Measurements from ENCODE around the gene PAX2. TPM values are rescaled to one million over a fixed set of nuclear protein-coding genes. Genes with fewer than 3 reads are reported as not detected.

The PAX2 gene
- total RNA-seq, 1 donor from 2014 or later, result 4.4 TPM

GRCh38 chr10:100803908-100804307, 58.5 kb downstream of the PAX2 start:
- DNase-seq (ENCODE audit: extremely low spot score, unreplicated experiment), result no peak
- H3K4me3 Mint-ChIP-seq, result no peak overlapping the region
- peaks cover 37% of the 10 kb centered on the region for H3K4me1 Mint-ChIP-seq (ENCODE audit: unreplicated experiment)
- H3K27me3 Mint-ChIP-seq, result peaks cover 79% of the 10 kb centered on the region
- H3K27ac Mint-ChIP-seq, result no peak overlapping the region
- no peaks in the 10 kb centered on the region for H3K36me3 Mint-ChIP-seq
- no peaks in the 10 kb centered on the region for H3K9me3 Mint-ChIP-seq
- no peak for TF ChIP-seq CTCF (conservative IDR thresholded peaks at IDR 0.05)

- Mint-ChIP-seq H3K4me1 (ENCODE audit: unreplicated experiment) (peaks cover 32% of the 10 kb centered on the region), H3K36me3 (no peaks in the 10 kb centered on the region), H3K27ac (no peak overlapping the region), H3K9me3 (no peaks in the 10 kb centered on the region), H3K27me3 (peaks cover 73% of the 10 kb centered on the region), H3K4me3 (no peak overlapping the region)
- no peak for TF ChIP-seq CTCF (conservative IDR thresholded peaks at IDR 0.05)
- DNase-seq (ENCODE audit: extremely low spot score, unreplicated experiment), result no peak
Measured at GRCh38 chr10:100805543-100806355, 60.4 kb downstream of the PAX2 start.

- no peak overlapping the region for H3K4me3 Mint-ChIP-seq
- no peak overlapping the region for H3K27ac Mint-ChIP-seq
Measured at GRCh38 chr10:100806356-100806645, 60.9 kb downstream of the PAX2 start.

GRCh38 chr10:100807241-100807951, 62.0 kb downstream of the PAX2 start:
- Mint-ChIP-seq H3K4me1 (ENCODE audit: unreplicated experiment) (peaks cover 31% of the 10 kb centered on the region), H3K36me3 (no peaks in the 10 kb centered on the region), H3K9me3 (no peaks in the 10 kb centered on the region), H3K4me3 (no peak overlapping the region), H3K27ac (no peak overlapping the region), H3K27me3 (peaks cover 71% of the 10 kb centered on the region)
- TF ChIP-seq CTCF (conservative IDR thresholded peaks at IDR 0.05), result no peak
- no peak for DNase-seq (ENCODE audit: extremely low spot score, unreplicated experiment)

More at GRCh38 chr10:100806356-100806645, 60.9 kb downstream of the PAX2 start:
- no peak for DNase-seq (ENCODE audit: extremely low spot score, unreplicated experiment)
- no peak for TF ChIP-seq CTCF (conservative IDR thresholded peaks at IDR 0.05)
- peaks cover 73% of the 10 kb centered on the region for H3K27me3 Mint-ChIP-seq
- no peaks in the 10 kb centered on the region for H3K9me3 Mint-ChIP-seq
- no peaks in the 10 kb centered on the region for H3K36me3 Mint-ChIP-seq
- H3K4me1 Mint-ChIP-seq (ENCODE audit: unreplicated experiment), result peaks cover 32% of the 10 kb centered on the region

- no peaks in the 10 kb centered on the region for H3K9me3 Mint-ChIP-seq
- H3K4me1 Mint-ChIP-seq (ENCODE audit: unreplicated experiment), result peaks cover 17% of the 10 kb centered on the region
- H3K4me3 Mint-ChIP-seq, result no peak overlapping the region
- H3K36me3 Mint-ChIP-seq, result no peaks in the 10 kb centered on the region
- H3K27me3 Mint-ChIP-seq, result peaks cover 72% of the 10 kb centered on the region
- DNase-seq (ENCODE audit: extremely low spot score, unreplicated experiment), result no peak
- TF ChIP-seq CTCF (conservative IDR thresholded peaks at IDR 0.05), result no peak
- H3K27ac Mint-ChIP-seq, result no peak overlapping the region
Measured at GRCh38 chr10:100808876-100809275, 63.5 kb downstream of the PAX2 start.
